SK-N-MC (cell line): ENCODE measurements around the gene SS18.
"Not testable (repeated sequence)": the region's sequence is repeated elsewhere in the genome, so short reads cannot be mapped to it uniquely, and the experiment has no call there.

Source experiments
- DNase-seq: peaks from one replicate; pipeline ENCODE4 v3.0.0-alpha.2; 2011; ENCODE audit warnings: low read depth, low spot score
- H3K27ac ChIP-seq: fragments of 200-600 bp; sonication (generic); 2 replicates; pipeline ENCODE4 v1.5.1; 2016; ENCODE audit warnings: mixed run types
- H3K36me3 ChIP-seq: fragments of 200-600 bp; sonication (generic); 2 replicates; pipeline ENCODE4 v1.6.1; 2017; ENCODE audit warnings: antibody characterized with exemption, low read length, mixed read lengths; ENCODE audit not compliant: insufficient read depth
- H3K4me3 ChIP-seq: fragments of 200-600 bp; sonication (generic); 2 replicates; pipeline ENCODE4 v1.5.1; 2016
- H3K9ac ChIP-seq: fragments of 200-600 bp; sonication (generic); 2 replicates; pipeline ENCODE4 v1.8.0; 2017; ENCODE audit warnings: mixed run types, mixed read lengths; ENCODE audit not compliant: insufficient read length
- H3K9me3 ChIP-seq: fragments of 200-600 bp; sonication (generic); 2 replicates; pipeline ENCODE4 v1.6.1; 2017; ENCODE audit warnings: low read depth, mild to moderate bottlenecking, antibody characterized with exemption, low read length, moderate library complexity, mixed read lengths
- EZH2 ChIP-seq: fragments of 200-600 bp; sonication (generic); IDR thresholded peaks from one replicate; pipeline ENCODE4 v1.6.1; 2017; ENCODE audit warnings: antibody characterized with exemption
- FOXP2 ChIP-seq: optimal IDR thresholded peaks from 2 replicates; pipeline ENCODE3; 2011; ENCODE audit warnings: mild to moderate bottlenecking, moderate library complexity; ENCODE audit not compliant: insufficient read depth; ENCODE audit errors: extremely low read length, control extremely low read depth
- POLR2AphosphoS5 ChIP-seq: IDR thresholded peaks from 2 replicates; pipeline ENCODE4 v1.6.1; 2012; ENCODE audit warnings: mild to moderate bottlenecking, low read depth, low read length, borderline replicate concordance

Gene SS18, protein sequence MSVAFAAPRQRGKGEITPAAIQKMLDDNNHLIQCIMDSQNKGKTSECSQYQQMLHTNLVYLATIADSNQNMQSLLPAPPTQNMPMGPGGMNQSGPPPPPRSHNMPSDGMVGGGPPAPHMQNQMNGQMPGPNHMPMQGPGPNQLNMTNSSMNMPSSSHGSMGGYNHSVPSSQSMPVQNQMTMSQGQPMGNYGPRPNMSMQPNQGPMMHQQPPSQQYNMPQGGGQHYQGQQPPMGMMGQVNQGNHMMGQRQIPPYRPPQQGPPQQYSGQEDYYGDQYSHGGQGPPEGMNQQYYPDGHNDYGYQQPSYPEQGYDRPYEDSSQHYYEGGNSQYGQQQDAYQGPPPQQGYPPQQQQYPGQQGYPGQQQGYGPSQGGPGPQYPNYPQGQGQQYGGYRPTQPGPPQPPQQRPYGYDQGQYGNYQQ

GRCh38 chr18:26090130-26091046 is at the start of gene SS18:
SS18 (minus strand) TSS chr18:26090613; CDS start chr18:26090569, 44 bp downstream.
- Histone ChIP-seq H3K27ac (peak within 1 kb of the TSS; percentile 77), H3K36me3 (peaks cover 21% of the 10 kb centered on the region), H3K9me3 (no peaks in the 10 kb centered on the region), H3K9ac (peak within 1 kb of the TSS; percentile 84), H3K4me3 (peak within 1 kb of the TSS; percentile 91)
- peak; percentile 28 for DNase-seq
- TF ChIP-seq EZH2 = no peak
- TF ChIP-seq FOXP2 = no peak
- TF ChIP-seq POLR2AphosphoS5 = peak; percentile 91

- Histone ChIP-seq H3K4me3 (no peak overlapping the region), H3K9me3 (no peaks in the 10 kb centered on the region), H3K27ac (no peak overlapping the region), H3K9ac (no peak overlapping the region), H3K36me3 (no peaks in the 10 kb centered on the region)
- DNase-seq = no peak
- TF ChIP-seq POLR2AphosphoS5 (no peak), FOXP2 (no peak), EZH2 (no peak)
Measured at GRCh38 chr18:26135548-26135947, 45.1 kb upstream of the SS18 start.

DNA sequence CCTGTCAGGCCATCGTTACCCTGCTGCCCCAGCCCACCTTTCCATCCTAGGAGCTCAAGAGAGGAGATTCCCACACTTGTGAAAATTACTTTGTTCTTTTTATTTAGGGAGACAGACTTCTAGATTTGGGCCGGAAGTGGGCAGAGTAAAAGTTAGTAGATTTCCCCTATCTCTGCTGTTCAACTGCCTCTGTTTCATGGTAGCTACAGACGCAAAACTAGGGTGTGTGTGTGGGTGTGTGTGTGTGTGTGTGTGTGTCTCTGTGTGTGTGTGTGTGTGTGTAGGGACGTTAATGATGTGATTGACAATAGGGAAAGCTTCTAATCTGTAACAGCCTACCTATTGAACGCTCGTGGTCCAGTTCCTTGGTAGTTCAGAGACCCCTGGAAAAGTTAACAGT is 43.7 kb upstream of the SS18 start:
- DNase-seq = no peak
- no peak overlapping the region for H3K9ac ChIP-seq
- H3K36me3 ChIP-seq = no peaks in the 10 kb centered on the region
- H3K4me3 ChIP-seq = no peak overlapping the region
- no peak for TF ChIP-seq EZH2
- TF ChIP-seq POLR2AphosphoS5 = no peak
- no peak for TF ChIP-seq FOXP2
- no peaks in the 10 kb centered on the region for H3K9me3 ChIP-seq
- H3K27ac ChIP-seq = no peak overlapping the region

- Histone ChIP-seq H3K4me3 (no peak within 1 kb of the TSS), H3K27ac (no peak within 1 kb of the TSS), H3K9me3 (no peaks in the 10 kb centered on the region), H3K36me3 (no peaks in the 10 kb centered on the region), H3K9ac (no peak within 1 kb of the TSS)
- no peak for DNase-seq
- TF ChIP-seq POLR2AphosphoS5 (no peak), FOXP2 (no peak), EZH2 (no peak)
Measured at GRCh38 chr18:26133652-26134051, 43.2 kb upstream of the SS18 start, which contains the start of gene PSMA8. PSMA8 (plus strand) TSS chr18:26133869; CDS start chr18:26133966, 97 bp downstream.

DNA sequence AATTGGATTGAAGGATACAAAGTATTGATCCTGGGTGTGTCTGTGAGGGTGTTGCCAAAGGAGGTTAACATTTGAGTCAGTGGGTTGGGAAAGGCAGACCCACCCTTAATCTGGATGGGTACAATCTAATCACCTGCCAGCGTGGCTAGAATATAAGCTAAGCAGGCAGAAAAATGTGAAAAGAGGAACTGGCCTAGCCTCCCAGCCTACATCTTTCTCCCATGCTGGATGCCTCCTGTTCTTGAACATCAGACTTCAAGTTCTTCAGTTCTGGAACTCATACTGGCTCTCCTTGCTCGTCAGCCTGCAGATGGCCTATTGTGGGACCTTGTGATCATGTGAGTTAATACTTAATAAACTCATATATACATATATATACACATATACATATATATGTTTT is 37.8 kb upstream of the SS18 start:
- not testable (repeated sequence) for DNase-seq, H3K9me3 ChIP-seq, H3K9ac ChIP-seq, H3K27ac ChIP-seq, H3K4me3 ChIP-seq, H3K36me3 ChIP-seq

- no peak overlapping the region for H3K4me3 ChIP-seq
- no peaks in the 10 kb centered on the region for H3K36me3 ChIP-seq
- H3K27ac ChIP-seq = no peak overlapping the region
- DNase-seq = no peak
- H3K9ac ChIP-seq = no peak overlapping the region
- no peaks in the 10 kb centered on the region for H3K9me3 ChIP-seq
- TF ChIP-seq FOXP2 (no peak), EZH2 (no peak), POLR2AphosphoS5 (no peak)
Measured at GRCh38 chr18:26127786-26128185, 37.4 kb upstream of the SS18 start.

- H3K9ac ChIP-seq, DNase-seq, H3K36me3 ChIP-seq, H3K4me3 ChIP-seq, H3K27ac ChIP-seq, H3K9me3 ChIP-seq: not testable (repeated sequence)
Measured at GRCh38 chr18:26121994-26122393, 31.6 kb upstream of the SS18 start.

DNA sequence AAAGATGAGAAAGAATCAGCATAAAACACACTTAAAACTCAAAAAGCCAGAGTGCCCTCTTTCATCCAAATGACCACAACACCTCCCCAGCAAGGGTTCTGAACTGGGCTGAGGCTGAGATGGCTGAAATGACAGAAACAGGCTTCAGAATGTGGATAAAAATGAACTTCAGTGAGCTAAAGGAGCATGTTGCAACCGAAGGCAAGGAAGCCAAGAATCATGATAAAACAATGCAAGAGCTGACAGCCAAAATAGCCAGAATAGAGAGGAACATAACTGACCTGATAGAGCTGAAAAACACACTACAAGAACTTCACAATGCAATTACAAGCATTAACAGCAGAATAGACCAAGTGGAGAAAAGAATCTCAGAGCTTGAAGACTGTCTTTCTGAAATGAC is 31.1 kb upstream of the SS18 start:
- no peak for DNase-seq
- Histone ChIP-seq H3K27ac (no peak overlapping the region), H3K9ac (no peak overlapping the region), H3K36me3 (no peaks in the 10 kb centered on the region), H3K4me3 (no peak overlapping the region), H3K9me3 (no peaks in the 10 kb centered on the region)
- TF ChIP-seq POLR2AphosphoS5 = no peak
- no peak for TF ChIP-seq FOXP2
- TF ChIP-seq EZH2 = no peak
